Stimulated activated CD8-positive, alpha-beta memory T cell treated with anti-CD3 and anti-CD28 coated beads, Interleukin-4, amount 100 ng/mL, for 48 hours (primary cell): ENCODE measurements around the gene PAFAH1B1.
"Not testable (repeated sequence)": the region's sequence is repeated elsewhere in the genome, so short reads cannot be mapped to it uniquely, and the experiment has no call there.

Experiments
- DNase-seq: peaks from one replicate; pipeline ENCODE4 v3.0.0-alpha.2; 2020

Gene PAFAH1B1

GRCh38 chr17:2594722-2595599, 1.5 kb downstream of the PAFAH1B1 start:
- no peak for DNase-seq

DNA sequence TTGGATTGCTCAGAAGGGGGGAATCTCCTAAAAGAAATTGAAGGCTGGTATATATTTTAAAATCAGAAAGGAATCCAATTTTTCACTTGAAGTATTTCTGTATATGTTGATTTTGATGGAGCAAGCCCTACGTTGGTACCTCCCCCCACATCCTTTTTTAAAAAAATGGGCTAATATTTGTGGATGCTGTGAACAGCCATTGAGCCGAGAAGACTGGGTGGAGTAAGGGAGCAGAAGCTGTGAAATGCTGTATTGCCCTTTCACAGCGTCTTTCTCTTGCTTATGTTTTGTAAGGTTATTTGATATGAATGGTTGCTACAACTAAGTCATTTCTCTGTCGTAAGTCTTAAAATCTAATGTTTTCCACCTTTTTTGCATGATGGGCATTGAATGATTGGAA, 2.3 kb downstream of the PAFAH1B1 start:
- no peak for DNase-seq

- DNase-seq, result no peak
Observed at GRCh38 chr17:2598166-2598565, 4.7 kb downstream of the PAFAH1B1 start.

DNA sequence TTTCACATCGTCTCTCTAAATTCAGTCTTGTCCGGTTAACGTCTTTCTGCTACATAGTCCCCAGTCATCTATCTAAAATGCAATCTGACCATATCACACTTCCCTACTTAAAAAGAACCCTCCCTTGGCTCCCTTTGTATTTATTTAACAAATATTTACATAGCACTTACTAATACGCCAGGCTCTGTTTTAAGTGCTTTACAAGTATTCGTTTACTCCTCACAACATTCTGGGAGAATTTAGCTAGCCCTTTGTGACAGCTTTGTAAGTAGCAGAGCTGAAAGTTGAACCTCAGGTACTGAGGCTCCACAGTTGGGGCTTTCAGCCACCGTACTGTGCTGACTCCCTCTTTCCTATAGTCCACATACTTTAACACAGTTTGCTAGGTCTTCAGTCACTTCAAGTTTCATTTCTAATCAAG, 9.2 kb downstream of the PAFAH1B1 start:
- no peak for DNase-seq

DNA sequence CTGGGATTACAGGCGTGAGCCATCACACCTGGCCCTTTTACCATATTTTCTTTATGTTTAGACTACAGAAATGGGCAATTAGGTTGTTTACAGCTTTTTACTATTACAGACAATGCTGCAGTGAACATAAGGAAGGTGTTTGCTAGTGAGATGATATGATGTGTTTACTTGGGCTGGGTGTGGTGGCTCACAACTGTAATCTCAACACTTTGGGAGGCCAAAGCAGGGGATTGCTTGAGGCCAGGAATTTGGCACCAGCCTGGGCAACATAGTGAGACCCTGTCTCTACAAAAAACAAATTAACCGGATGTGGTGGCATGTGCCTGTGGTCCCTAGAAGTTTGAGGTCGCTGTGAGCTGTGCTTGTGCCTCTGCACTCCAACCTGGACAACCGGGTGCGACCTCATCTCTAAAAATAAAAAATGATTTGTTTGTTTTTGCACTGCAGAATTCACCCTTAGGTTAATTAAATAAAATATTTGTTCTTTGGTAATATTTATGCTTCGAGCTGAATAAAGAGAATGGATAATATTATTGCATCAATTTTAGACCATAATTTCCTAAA, 15.0 kb downstream of the PAFAH1B1 start:
- DNase-seq, result no peak

DNA sequence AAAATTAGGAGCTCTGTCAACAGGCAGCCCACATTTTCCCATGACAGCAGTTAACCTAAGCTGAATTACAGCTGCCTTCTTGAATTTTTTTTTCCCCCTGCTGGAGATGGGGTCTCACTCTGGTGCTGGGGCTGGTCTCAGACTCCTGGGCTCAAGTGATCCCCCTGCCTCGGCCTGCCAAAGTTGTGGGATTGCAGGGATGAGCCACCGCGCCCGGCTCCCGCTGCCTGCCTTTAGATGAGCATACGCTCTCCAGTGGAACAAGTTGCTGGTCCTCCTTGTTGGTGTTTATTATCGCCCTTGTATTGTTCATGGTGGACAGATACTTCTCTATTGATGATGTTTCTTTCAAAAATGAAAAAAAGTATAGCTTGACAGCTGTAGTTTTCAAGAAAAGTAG, 15.6 kb downstream of the PAFAH1B1 start:
- no peak for DNase-seq

DNA sequence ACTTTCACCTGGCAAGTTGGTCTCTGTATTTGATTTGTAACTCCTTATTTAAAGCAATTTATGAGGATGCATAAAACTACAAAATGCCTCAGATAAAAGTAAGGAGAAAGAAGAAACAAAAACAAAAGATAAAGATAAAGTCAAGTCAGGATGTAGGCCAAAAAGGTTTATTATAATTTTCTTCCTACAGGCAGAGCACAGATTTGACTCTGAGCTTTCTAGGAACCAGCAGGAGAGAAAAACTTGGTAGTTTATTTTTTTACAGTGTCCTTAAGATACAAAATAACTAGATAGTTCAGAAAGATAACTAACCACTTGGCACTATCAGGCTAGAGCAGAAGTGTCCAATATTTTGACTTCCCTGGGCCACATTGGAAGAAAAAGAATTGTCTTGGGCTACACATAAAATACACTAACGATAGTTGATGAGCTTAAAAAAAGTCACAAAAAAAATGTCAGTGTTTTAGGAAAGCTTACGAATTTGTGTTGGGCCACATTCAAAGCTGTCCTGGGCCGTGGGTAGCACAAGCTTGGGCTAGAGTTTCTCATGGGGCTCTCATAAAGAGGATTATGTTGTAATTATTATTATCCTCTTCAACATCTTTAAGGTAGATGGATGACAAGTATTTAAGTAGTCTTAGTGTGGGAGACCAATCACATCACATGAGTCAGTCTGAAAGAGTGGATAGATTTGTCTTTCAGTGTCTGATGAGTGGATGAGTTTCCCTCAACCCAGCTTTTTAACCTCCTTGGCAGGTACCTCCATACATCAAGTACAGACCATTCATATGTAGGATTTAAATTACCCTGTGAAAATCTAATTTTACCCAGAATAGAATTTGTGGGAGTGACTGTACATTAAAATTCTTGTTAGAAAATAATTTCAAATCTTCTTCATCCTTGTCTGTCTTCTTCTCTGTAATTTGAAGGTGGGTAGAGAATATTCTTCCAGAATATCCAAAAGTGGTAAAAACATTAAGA, 17.0 kb downstream of the PAFAH1B1 start:
- DNase-seq, result no peak

DNA sequence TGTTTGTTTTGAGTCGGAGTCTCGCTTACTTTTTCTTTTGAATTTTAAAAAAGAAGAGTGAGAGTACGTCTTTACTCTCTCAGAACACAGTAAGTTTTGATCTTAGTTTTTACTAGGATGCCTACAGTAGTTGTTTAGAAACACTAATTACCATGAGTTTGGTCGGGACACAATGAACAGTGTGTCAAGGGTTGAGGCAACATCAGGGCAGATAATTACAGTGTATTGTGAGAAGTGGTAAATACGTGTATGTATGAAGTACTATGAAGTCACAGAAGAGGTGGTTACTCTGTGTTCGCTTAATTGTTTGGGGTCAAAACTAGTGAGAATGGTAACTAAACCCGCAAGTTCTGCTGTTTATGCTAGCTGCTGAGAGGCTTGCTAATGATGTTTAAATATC, 18.2 kb downstream of the PAFAH1B1 start:
- no peak for DNase-seq

GRCh38 chr17:2612630-2613029, 19.2 kb downstream of the PAFAH1B1 start:
- no peak for DNase-seq

GRCh38 chr17:2613089-2613808, 19.8 kb downstream of the PAFAH1B1 start:
- DNase-seq, result no peak

- no peak for DNase-seq
Observed at GRCh38 chr17:2615882-2616281, 22.4 kb downstream of the PAFAH1B1 start.

GRCh38 chr17:2621241-2621640, 27.8 kb downstream of the PAFAH1B1 start:
- no peak for DNase-seq

- DNase-seq, result not testable (repeated sequence)
Observed at GRCh38 chr17:2621951-2622405, 28.5 kb downstream of the PAFAH1B1 start.

GRCh38 chr17:2622721-2623301, 29.4 kb downstream of the PAFAH1B1 start:
- not testable (repeated sequence) for DNase-seq

DNA sequence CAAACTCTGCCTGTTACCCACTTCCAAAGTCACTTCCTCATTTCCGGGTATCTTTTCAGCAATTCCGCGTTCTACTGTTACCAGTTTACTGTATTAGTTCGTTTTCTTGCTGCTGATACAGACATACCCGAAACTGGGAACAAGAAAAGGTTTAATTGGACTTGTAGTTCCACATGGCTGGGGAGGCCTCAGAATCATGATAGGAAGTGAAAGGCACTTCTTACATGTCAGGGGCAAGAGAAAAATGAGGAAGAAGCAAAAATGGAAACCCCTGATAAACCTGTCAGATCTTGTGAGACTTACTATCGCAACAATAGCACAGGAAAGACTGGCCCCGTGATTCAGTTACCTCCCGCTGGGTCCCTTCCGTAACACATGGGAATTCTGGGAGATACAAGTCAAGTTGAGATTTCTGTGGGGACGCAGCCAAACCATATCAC, 30.9 kb downstream of the PAFAH1B1 start:
- DNase-seq, result no peak

GRCh38 chr17:2626626-2627219, 33.3 kb downstream of the PAFAH1B1 start:
- DNase-seq, result not testable (repeated sequence)

- DNase-seq, result not testable (repeated sequence)
Observed at GRCh38 chr17:2628922-2629321, 35.5 kb downstream of the PAFAH1B1 start.

DNA sequence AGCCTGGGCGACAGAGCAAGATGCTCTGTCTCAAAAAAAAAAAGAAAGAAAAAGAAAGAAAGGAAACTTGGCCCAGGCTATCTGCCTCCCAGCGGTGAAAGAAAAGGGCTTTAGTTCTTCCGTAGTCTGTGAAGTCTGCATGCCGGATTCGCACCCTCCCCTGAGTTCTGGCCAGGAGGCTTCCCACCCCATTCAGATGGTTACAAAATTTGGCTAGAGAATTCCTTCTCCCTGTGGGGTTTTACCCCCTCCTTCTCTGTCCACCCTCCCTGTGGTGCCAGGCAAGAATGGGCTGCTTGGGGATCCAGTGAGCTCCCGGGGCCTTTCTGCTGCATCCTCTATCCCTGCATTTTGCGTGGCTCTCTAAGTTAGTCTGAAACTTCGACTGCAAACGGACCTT, 37.8 kb downstream of the PAFAH1B1 start:
- DNase-seq, result no peak

- DNase-seq, result no peak
Observed at GRCh38 chr17:2634361-2634960, 41.0 kb downstream of the PAFAH1B1 start.

DNA sequence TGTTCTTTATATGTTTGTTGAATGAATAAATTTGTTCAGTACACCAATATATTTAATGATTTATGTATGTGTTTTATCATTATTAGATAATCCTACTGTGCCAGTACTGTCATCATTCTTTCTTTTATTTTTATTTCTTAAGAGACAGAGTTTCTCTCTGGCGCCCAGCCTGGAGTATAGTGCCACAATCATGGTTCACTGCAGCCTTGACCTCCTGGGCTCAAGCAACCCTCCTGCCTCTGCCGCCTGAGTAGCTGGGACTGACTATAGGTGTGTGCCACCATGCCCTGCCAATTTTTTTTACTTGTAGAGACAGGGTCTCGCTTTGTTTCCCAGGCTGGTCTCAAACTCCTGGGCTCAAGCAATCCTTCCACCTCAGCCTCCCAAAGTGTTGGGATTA, 41.8 kb downstream of the PAFAH1B1 start:
- DNase-seq, result no peak

DNA sequence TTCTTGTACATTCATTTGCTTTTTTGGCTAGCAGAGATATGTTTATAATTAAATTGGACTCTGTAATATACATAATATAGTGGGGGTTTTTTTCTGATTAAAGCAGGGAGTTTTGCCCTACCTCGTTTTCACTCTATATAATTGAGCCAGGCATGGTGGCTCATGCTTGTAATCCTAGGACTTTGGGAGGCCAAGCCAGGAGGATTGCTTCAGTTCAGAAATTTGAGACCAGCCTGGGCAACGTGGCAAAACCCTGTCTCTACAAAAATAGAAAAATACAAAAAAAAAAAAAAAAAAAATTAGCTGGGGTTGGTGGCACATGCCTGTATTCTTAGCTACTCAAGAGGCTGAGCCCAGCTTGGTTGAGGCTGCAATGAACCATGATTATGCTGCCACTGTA, 42.2 kb downstream of the PAFAH1B1 start:
- no peak for DNase-seq
